Activated T-helper 1 cell treated with anti-CD3 and anti-CD28 coated beads, Interleukin-2, amount 50 U/mL, for 16 hours (primary cell): ENCODE results near the gene PARD6B.
"Not testable (repeated sequence)": the region's sequence is repeated elsewhere in the genome, so short reads cannot be mapped to it uniquely, and the experiment has no call there.

Experiments used
- DNase-seq, 2 donors: peaks; one replicate each; pipeline ENCODE4 v3.0.0-alpha.2; 2020; ENCODE audit warnings: low read depth in 1 of 2, low spot score in 1 of 2

The PARD6B gene, protein sequence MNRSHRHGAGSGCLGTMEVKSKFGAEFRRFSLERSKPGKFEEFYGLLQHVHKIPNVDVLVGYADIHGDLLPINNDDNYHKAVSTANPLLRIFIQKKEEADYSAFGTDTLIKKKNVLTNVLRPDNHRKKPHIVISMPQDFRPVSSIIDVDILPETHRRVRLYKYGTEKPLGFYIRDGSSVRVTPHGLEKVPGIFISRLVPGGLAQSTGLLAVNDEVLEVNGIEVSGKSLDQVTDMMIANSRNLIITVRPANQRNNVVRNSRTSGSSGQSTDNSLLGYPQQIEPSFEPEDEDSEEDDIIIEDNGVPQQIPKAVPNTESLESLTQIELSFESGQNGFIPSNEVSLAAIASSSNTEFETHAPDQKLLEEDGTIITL

DNA sequence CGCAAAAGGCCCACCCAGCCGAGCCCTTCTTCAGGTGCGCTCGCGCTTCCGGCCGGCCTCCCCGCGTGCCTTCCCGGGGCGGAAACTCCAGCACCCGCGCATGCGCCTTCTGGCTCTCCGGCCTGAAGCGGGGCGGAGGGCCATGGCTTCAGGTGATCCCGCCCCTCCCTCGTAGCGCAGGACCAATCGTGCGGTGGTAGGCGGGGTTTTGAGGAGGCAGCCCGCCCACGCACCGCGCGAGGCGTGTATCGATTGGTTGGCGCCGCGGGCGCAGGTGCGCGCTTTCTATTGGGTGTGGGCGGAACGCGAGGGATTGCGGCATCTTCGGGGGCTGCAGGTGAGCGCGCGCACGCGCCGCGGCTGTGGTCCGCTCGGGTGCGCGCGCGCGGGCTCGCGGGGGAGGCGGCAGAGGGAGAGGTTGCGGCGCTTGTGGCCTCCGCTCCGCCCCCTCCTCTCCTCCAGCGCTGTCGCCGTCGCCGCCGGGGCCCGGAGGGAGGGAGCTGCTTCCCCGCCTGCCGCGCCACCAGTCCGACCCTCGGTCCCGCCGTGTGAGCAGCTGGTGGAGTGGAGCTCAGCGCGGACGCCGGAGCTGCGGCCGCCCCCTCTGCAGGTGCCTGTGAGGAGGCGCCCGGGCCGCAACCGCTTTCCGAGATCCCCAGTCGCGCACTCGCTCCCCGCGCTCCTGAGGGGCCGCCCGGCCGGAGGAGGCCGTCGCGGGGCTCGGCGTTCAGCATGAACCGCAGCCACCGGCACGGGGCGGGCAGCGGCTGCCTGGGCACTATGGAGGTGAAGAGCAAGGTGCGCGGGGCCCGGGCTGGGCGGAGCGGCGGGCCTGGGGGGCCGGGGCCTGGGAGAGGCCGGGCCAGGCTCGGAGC is at the start of gene PARD6B:
TSS of gene PARD6B (plus strand) at position 526 of the 875 bp plus-strand sequence. CDS start at position 733, 207 bp downstream.
- peak; percentile 98 to 100 for DNase-seq

DNA sequence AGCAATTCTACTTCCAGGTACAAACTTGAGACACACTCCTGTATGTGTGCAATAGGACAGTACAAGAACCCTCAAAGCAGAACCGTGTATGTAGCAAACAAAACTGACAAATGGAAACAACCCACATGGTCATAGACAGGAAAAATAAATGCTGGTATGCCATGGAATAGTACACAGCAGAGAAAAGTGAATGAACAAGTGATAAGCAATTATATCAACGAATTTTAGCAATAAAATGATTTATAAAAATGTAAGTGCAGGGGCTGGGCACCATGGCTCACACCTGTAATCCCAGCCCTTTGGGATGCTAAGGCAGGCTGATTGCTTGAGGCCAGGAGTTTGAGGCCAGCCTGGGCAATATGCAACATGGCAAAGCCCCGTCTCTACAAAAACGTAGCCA is 49.3 kb upstream of the PARD6B start:
- DNase-seq = no peak

DNA sequence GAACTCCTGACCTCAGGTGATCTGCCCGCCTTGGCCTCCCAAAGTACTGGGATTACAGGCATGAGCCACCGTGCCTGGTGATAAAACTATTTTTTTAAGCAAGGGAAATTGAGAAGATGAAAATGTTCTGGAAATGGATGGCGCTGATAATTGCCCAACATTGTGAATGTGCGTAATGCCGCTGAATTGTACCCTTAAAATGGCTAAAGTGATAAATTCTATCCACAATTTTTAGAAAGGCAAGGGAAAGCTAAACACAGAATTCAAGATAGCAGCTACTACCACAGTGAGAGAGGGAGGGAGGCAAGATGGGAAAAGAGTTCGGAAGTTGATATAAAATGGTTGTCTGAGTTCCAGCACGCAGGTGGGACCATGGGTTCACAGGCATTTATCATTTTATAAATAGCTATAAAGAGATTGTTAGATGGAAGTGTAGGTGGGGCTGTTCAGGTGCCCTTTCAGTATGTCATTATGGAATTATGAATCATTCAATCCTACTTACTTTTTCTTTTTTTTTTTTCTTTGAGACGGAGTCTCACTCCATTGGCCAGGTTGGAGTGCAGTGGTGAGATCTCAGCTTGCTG is 48.3 kb upstream of the PARD6B start:
- DNase-seq = no peak

DNA sequence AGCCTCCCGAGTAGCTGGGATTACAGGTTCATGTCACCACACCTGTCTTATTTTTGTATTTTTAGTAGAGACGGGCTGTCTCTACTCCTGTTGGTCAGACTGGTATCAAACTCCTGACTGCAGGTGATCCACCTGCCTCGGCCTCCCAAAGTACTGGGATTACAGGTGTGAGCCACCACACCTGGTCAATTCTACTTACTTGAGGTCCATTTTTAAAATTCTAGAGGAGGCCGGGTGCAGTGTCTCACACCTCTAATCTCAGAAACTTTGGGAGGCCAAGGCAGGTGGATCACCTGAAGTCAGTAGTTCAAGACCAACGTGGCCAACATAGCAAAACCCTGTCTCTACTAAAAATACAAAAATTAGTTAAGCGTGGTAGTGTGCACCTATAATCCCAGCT is 47.8 kb upstream of the PARD6B start:
- no peak for DNase-seq

DNA sequence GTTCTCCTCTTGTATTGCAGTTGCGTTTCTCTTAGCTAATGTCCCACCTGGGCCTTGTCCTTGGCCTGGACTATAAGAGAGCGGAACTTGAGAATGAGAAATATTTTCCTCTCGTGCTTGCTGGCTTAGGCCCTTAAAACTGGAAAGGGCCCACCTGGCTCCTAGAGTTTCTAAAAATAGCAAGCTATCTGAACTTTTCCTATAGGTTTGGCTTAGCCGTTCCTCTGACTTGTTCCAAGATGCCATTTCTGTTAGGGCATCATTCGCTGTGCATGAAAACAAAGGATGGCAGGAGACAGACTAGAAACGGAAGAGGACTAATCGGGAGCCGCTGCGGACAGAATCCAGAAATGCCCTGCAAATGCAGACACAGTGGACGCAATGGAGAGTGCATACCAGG is 44.6 kb upstream of the PARD6B start:
- DNase-seq = no peak

DNA sequence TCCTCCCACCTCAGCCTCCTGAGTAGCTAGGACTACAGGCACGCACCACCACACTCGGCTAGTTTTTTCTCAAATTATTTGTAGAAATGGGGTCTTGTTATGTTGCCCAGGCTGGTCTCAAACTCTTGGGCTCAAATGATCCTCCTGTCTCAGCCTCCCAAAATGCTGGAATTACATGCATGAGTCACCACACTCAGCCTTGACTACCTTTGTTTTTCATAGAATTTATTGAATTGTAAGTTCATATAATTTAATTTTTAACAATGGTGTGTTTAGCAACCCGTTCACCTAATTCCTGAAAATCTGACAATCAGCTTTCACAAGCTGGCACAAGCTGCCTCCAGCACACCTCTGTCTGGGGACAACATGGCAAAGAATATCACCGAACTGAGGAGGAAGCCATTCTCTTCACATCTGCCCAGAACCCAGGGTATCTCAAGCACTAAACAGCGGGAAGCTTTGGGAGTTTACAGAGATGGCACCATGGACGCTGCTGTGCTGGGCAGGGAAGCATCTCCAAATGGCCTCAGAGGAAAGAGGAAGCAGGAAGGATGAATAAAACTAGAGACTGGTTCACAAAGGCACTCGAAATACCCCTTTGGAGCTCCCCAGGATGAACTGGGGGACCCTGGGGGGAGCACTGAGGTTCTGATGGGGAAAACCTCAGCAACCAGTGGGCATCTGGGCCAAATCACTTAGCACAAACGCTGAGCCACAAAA is 43.0 kb upstream of the PARD6B start:
- DNase-seq = no peak

DNA sequence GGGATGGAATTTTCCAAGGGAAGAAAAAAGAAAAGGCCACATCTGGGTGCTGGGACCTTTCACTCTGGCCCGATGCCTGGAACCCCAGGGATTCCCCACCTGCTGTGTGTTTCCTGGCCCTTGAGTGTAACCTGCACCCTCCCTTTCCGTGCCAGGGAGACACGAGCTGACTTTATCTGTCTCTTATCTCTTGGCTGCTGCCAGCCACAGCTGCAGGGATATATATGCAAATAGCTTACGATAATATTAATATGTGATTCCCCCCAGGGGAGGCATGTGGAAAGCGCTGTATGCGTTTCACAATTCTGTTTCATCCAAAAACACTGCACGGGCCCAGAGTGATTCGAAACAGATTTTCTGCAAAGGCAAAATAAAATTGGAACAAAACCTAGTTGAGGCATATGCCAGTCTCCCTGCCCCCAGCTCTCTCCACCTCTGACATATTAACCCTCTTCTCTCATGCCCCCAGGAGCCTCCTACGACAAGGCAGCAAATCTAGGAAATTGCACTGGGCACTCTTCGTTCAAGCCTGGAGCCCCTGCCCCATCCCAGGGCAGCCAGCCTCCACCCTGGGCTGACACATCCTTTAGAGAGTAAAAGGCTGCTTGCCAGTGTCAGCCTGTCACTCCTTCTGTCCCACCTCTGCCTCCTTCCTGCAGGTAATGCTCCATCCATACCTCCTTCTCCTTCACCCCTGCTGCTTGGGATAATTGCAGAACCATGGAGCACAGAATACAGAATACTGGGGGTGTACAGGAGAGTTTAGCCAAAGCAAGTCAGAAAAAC is 41.3 kb upstream of the PARD6B start:
- DNase-seq = no peak

DNA sequence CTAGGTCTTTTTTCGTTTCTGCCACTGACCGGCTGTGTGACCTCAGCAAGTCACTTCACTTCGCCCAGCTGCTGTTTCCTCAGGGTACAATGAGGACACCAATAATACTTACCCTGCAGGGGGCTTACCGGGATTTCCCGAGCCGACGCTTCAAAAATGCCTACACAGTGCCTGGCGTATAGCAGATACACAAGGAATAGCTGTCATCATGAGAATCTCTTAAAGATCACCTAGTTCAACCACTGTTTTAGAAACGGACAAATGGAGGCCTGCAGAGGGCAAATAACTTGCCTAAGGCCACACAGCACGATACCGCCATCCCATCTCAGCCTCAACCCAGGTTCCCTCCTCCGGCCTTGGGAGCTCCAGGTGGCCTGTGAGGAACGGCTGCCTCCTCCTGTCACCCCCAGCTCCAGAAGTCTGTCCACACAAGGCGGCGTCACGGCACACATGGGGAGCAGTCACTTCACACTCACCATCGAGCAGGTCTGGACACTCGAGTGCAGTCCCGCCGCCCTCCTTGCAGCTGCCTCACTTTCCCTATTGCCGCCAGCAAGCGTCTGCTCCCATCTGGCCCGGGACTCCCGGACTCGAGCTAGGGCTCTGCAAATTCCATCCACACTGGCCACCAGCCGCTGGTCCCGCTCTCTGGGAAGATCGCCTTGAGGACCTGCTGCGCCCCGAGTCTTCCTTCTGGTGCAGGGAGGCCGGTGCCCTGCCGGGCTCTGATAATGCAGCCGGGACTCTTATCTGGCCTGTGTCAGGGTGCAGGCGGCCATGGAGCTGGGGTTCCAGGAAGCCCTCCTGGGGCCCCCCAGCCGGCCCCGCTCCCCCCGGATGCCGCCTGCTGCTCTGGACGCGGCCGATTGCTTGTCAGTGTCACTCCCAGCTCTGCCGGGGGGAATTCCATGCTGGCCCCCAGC is 40.5 kb upstream of the PARD6B start, which contains the start of gene RIPOR3:
TSS of gene RIPOR3 (minus strand) at position 893 of the 923 bp plus-strand sequence. CDS start at position 479, 414 bp downstream.
- no peak for DNase-seq

DNA sequence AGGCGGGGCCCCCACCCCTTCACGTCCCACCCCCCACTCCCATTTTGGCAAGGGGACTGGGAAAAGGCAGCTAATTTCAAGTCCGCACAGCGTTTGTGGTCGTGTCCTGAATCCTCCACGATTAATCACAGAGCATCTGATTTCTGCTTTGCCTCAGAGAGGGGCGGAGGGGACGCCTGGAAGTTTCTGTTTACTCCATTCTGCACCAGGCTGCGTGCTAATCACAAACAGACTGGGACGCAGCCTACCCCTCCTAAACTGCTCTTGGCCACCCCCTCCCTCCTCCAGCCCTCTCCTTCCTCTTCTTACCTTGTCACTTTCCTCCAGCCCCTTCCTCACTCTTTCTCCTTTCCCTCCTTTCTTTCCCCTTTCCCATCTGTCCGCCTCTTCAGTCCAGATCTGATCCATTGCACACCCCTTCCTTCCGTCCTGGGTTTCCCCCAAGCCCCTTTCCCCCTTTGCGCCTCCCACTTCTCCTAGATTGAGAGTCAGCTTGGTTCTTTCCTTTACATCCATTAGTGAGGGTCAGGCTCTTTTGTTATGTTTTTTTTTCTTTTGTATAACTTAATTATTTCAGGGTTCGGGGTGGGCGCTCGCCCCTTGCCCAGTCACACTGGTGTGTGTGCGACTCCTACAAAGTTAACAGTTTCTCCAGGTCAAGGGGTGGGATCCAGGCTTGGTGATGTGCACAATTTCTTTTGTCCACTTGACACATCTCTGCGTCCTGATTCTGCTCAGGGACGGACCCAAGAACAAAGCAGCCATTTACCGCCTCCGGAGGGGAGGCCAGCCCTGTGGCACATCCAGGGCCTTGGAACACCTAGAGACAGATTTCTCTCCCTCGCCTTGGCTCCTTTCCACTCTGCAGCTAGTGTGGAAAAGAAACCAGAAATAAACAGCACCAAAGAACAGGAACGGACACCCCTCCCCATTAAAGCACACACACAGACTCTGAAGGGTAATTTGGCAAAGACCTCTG is 39.5 kb upstream of the PARD6B start:
- no peak for DNase-seq

DNA sequence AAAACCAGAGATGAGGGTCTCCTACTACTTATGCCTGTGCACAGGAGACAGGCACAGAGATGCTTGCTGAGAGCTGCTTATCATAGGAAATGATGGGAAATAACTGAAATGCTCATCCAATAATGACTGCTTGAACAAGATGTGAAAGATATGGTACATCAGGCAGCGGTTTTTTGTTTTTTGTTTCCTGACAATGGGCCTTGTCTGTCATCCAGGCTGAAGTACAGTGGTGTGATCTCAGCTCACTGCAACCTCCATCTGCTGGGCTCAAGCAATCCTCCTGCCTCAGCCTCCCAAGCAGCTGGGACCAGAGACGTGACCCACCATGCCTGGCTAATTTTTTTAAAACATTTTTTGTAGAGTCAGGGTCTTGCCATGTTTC is 38.8 kb upstream of the PARD6B start:
- DNase-seq = no peak

DNA sequence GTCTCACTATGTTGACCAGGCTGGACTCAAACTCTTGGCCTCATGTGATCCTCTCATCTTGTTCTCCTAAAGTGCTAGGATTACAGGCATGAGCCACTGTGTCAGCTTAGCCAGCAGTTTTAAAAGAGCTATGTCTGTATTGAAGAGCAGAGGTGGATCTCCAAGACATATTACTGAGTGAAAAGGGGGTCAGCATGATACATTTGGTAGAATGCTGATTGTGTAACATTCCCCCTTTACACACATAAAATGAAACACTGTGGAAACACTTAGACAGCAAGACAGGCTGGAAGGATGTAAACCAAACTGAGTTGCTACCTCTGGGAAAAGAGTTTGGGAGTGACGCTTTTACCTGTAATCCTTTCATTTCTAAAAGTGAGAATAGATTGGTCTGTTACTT is 38.4 kb upstream of the PARD6B start:
- DNase-seq = no peak

DNA sequence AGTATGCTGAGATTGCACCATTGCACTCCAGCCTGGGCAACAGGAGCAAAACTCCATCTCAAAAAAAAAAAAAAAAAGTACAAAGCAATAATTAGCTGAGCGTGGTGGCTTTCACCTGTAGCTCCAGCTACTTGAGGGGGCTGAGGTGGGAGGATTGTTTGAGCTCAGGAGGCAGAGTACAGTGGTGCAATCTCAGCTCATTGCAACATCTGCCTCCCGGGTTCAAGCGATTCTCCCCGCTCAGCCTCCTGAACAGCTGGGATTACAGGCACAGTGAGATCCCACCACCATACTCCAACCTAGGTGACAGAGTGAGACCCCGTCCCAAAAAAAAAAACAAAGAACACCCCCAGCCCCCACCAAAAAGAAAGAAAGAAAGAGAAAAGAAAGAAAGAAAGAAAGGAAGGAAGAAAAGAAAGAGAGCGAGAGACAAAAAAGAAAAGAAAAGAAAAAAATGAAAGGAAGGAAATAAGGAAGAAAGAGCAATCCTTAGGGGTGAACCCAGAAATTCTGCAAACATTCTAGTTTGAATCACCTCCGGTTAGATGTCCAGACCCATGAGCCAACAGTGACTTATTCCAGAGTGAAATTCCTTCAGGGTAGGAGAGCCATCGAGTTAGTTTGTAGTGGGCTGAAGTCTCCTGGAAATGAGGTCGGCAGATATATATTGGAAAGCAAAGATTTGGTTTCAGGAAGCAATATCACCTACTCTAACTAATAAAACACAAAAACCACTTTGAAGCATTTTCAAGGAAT is 36.8 kb upstream of the PARD6B start:
- no peak for DNase-seq

DNA sequence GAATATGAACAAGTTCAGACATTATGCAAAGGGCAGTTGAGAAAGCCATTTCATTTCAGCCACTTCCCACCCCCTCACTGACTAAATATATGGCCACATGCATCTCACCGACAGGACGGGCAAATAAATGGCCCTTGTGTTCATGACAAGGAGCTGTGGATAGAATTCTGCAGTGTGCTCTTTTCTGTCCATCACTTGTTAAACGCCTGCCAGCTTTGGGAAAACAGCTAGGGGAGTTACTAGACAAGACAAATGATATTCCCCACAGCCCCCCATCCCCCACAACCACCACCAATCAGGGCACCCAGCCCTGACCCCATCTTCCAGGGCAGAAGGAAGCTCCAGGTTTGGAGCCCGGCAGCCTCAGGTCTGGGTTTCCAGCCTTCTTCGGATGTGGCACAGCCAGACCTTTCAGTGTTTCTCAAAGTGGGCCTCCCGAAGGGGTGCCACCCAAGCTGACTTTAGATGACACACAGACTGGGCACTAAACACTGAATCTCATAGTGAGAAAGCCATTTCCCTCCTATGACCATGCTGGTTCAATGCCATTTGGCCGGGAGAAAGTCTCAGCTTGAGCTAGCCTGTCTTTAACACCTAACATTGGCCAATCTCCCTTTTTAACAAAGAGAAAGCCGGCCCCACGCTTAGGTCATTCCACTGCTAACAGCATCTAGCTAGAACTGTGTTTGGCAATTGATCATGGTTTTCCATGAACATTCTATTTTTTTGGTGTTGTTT is 36.1 kb upstream of the PARD6B start:
- no peak for DNase-seq

DNA sequence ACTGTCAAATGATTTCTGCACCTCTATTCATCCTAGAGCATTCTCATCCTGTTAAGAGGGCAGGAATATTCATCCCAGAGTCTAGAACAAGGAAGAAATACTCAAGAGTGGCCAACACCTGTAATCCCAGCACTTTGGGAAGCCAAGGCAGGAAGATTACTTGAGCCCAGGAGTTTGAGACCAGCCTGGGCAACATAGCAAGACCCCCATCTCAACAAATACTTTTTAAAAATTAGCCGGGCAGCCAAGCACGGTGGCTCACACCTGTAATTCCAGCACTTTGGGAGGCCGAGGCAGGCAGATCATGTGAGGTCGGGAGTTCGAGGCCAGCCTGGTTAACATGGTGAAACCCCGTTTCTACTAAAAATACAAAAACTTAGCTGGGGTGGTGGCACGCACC is 33.1 kb upstream of the PARD6B start:
- not testable (repeated sequence) for DNase-seq

DNA sequence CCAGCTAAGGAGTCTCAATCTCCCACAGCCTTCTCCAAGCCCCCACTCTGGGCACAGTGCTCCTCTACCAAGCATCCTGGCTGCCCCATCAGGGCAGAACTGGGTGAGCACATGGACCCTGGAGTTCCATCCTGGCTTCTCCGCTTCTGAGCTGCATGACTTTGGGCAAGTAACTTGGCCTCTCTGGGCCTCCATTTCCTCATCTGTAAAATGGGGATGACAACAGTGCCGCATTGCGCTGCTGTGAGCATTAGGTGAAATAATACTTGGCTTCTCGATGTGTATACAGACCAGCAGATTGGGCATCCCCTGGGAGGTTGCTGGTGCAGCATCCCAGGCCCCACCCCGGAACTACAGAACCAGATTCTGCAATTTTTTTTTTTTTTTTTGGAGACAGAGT is 31.7 kb upstream of the PARD6B start:
- no peak for DNase-seq

DNA sequence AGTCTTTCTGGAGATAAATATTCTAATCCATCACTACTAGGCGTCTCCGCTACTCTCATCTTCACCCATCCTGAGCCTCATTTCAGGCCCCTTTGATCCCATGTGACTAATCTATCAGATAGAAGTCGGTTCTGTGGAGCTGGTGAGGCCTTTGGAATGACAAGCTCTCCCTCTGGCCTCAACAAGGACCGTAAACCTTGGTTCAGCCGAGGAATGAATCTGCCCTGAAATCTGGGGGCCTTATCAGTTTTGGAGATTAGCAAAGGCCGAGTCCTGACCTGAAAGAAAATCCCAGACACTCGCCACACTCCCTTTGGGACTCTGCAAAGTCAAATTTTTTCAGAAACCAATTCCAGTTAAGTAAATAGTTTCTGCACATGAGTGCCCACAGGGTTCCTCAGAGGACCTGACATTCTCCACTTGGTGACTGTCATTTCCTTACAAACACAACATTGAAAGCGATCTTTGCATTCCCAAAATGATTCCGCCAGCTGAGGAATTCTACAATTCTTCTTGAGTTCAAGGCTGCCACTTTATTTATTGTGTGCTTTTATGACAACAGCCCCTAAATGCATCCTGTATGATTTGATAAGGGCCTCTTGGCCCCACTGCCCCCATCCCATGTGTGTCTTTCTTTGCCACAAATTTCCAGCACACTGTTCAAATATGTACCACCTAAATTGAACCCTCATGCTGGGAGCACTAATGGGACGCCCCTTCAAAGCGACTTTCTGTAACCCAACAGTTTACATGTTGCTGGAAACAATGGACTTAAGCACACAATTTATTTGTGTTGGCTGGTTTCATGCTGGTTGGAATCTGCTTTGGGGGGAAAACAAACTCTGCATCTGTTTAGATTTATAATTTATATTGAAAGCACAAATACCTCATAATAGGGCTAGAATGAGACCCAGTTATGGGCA is 30.1 kb upstream of the PARD6B start:
- DNase-seq = no peak
